ENCODE data around the gene RNU5B-1. TPM values are rescaled to one million over a fixed set of nuclear protein-coding genes. Genes with fewer than 3 reads are reported as not detected.

RNU5B-1 gene
- total RNA-seq, 2 experiments from 2014 or later: 23.7 to 34.8 TPM

- POLR2A ChIA-PET: no interaction called here
- no peak overlapping the region for H3K27ac Mint-ChIP-seq
Observed at GRCh38 chr15:65334586-65335231, 30.2 kb downstream of the RNU5B-1 start.

GRCh38 chr15:65335278-65336055 lies 31.0 kb downstream of the RNU5B-1 start:
- peaks cover 10% of the 10 kb centered on the region for H3K27me3 Mint-ChIP-seq
- no peaks in the 10 kb centered on the region for H3K36me3 ChIP-seq (ENCODE audit: insufficient read depth, low read length)
- no peak overlapping the region for H3K4me3 Mint-ChIP-seq
- TF ChIP-seq CTCF (IDR thresholded peaks at IDR 0.05): no peak
- peaks cover 0 to 4% of the 10 kb centered on the region in 2 experiments for H3K9me3 ChIP-seq (ENCODE audit: control insufficient read depth in 1 of 2, insufficient read depth in 1 of 2, low read length in 2 of 2)
- CTCF ChIA-PET: interaction anchor here (1.3 kb wide), 1 partner anchor 17 kb away, joined by 3 read pairs; no protein-coding TSS in a partner anchor
- H3K27ac ChIP-seq (ENCODE audit: low read depth in 1 of 2, low read length in 2 of 2): no peak overlapping the region
- H3K27me3 ChIP-seq (ENCODE audit: control insufficient read depth in 1 of 2, insufficient read depth in 2 of 2, low read length in 2 of 2): peaks cover 0 to 4% of the 10 kb centered on the region in 2 experiments
- ATAC-seq (ENCODE audit: poor library complexity) (no peak), DNase-seq (no peak)
- no peaks in the 10 kb centered on the region for H3K9me3 Mint-ChIP-seq
- no peaks in the 10 kb centered on the region for H3K4me1 Mint-ChIP-seq (ENCODE audit: low read depth)
- no peaks in the 10 kb centered on the region for H3K36me3 Mint-ChIP-seq (ENCODE audit: low read depth)
- H3K4me1 ChIP-seq (ENCODE audit: insufficient read depth, low read length): no peaks in the 10 kb centered on the region
- H3K4me3 ChIP-seq (ENCODE audit: low read length): no peak overlapping the region
- intact Hi-C loops (cut with DNase I, micrococcal nuclease): no loop called here
- H3K27ac Mint-ChIP-seq: no peak overlapping the region
- POLR2A ChIA-PET: no interaction called here

More at GRCh38 chr15:65334586-65335231, 30.2 kb downstream of the RNU5B-1 start:
- no peak overlapping the region for H3K27ac ChIP-seq (ENCODE audit: low read depth in 1 of 2, low read length in 2 of 2)
- no peak overlapping the region for H3K4me3 ChIP-seq (ENCODE audit: low read length)
- TF ChIP-seq CTCF (IDR thresholded peaks at IDR 0.05): no peak
- H3K9me3 ChIP-seq (ENCODE audit: control insufficient read depth in 1 of 2, insufficient read depth in 1 of 2, low read length in 2 of 2): peaks cover 0 to 4% of the 10 kb centered on the region in 2 experiments
- ATAC-seq (ENCODE audit: poor library complexity): no peak
- peaks cover 12% of the 10 kb centered on the region for H3K27me3 Mint-ChIP-seq
- CTCF ChIA-PET: no interaction called here
- no peaks in the 10 kb centered on the region for H3K36me3 ChIP-seq (ENCODE audit: insufficient read depth, low read length)
- H3K4me3 Mint-ChIP-seq: no peak overlapping the region
- no peaks in the 10 kb centered on the region for H3K36me3 Mint-ChIP-seq (ENCODE audit: low read depth)
- H3K27me3 ChIP-seq (ENCODE audit: control insufficient read depth in 1 of 2, insufficient read depth in 2 of 2, low read length in 2 of 2): peaks cover 0 to 2% of the 10 kb centered on the region in 2 experiments
- no peaks in the 10 kb centered on the region for H3K9me3 Mint-ChIP-seq
- intact Hi-C loops (cut with DNase I, micrococcal nuclease): loop anchor here in 1 of 2 experiments (5.0 kb wide), 1 partner anchor 38 kb away; no protein-coding TSS in a partner anchor
- H3K4me1 Mint-ChIP-seq (ENCODE audit: low read depth): no peaks in the 10 kb centered on the region
- no peak for DNase-seq
- H3K4me1 ChIP-seq (ENCODE audit: insufficient read depth, low read length): no peaks in the 10 kb centered on the region

GRCh38 chr15:65336493-65337435 lies 32.3 kb downstream of the RNU5B-1 start:
- H3K4me1 ChIP-seq (ENCODE audit: insufficient read depth, low read length): no peaks in the 10 kb centered on the region
- POLR2A ChIA-PET: no interaction called here
- TF ChIP-seq CTCF (IDR thresholded peaks at IDR 0.05): no peak

More at GRCh38 chr15:65336493-65337435, 32.3 kb downstream of the RNU5B-1 start:
- Histone ChIP-seq H3K27ac (ENCODE audit: low read depth in 1 of 2, low read length in 2 of 2) (no peak overlapping the region), H3K27me3 (ENCODE audit: control insufficient read depth in 1 of 2, insufficient read depth in 2 of 2, low read length in 2 of 2) (peaks cover 0 to 5% of the 10 kb centered on the region in 2 experiments), H3K9me3 (ENCODE audit: control insufficient read depth in 1 of 2, insufficient read depth in 1 of 2, low read length in 2 of 2) (peaks cover 0 to 4% of the 10 kb centered on the region in 2 experiments), H3K4me3 (ENCODE audit: low read length) (no peak overlapping the region), H3K36me3 (ENCODE audit: insufficient read depth, low read length) (no peaks in the 10 kb centered on the region)
- CTCF ChIA-PET: interaction anchor here (1.3 kb wide), 1 partner anchor 18 kb away, joined by 3 read pairs; no protein-coding TSS in a partner anchor
- intact Hi-C loops (cut with DNase I, micrococcal nuclease): no loop called here
- Mint-ChIP-seq H3K36me3 (ENCODE audit: low read depth) (no peaks in the 10 kb centered on the region), H3K27me3 (peaks cover 5% of the 10 kb centered on the region), H3K27ac (no peak overlapping the region), H3K9me3 (no peaks in the 10 kb centered on the region), H3K4me3 (no peak overlapping the region), H3K4me1 (ENCODE audit: low read depth) (no peaks in the 10 kb centered on the region)
- DNase-seq (no peak), ATAC-seq (ENCODE audit: poor library complexity) (no peak)

Measured in CD4-positive, alpha-beta T cell (primary cell).